Measurements from ENCODE around the gene STEAP4. TPM values are rescaled to one million over a fixed set of nuclear protein-coding genes. Genes with fewer than 3 reads are reported as not detected.

STEAP4 gene
- total RNA-seq, 1 experiment from 2014 or later: not detected

GRCh38 chr7:88314061-88314491, 7.4 kb upstream of the STEAP4 start:
- WGBS (ENCODE audit: extremely low coverage, insufficient read length, low lambda C conversion rate): no CpG with 5 or more reads among the region's 4 CpGs
- Histone ChIP-seq H3K23ac (ENCODE audit: insufficient read length, low read depth, low read length) (no peak overlapping the region), H2BK5ac (ENCODE audit: insufficient read length, low read length) (no peak overlapping the region), H3K4ac (ENCODE audit: low read depth, low read length) (no peak overlapping the region), H4K20me1 (ENCODE audit: control insufficient read depth, insufficient read depth, insufficient read length) (no peaks in the 10 kb centered on the region), H4K5ac (ENCODE audit: insufficient read length, low read depth, low read length) (no peak overlapping the region), H3K4me1 (ENCODE audit: insufficient read depth, low read length) (no peaks in the 10 kb centered on the region), H2AK5ac (ENCODE audit: insufficient read length, low read length) (no peak overlapping the region), H3K27ac (ENCODE audit: insufficient read length, low read depth, low read length) (no peak overlapping the region), H2AFZ (ENCODE audit: low read length) (no peak overlapping the region), H2BK120ac (ENCODE audit: low read depth, low read length, poor library complexity, severe bottlenecking) (no peak overlapping the region), H3K9me3 (ENCODE audit: control insufficient read depth, low read depth, low read length) (no peaks in the 10 kb centered on the region), H2BK20ac (ENCODE audit: low read depth, low read length, poor library complexity, severe bottlenecking) (no peak overlapping the region), H3K18ac (ENCODE audit: insufficient read length, low read depth, low read length) (no peak overlapping the region), H3K56ac (ENCODE audit: insufficient read length, low read depth, low read length) (no peak overlapping the region), H3K14ac (ENCODE audit: insufficient read depth, low read length) (no peak overlapping the region), H3K23me2 (ENCODE audit: insufficient read length, low read depth, low read length, poor library complexity, severe bottlenecking) (no peaks in the 10 kb centered on the region), H2BK15ac (ENCODE audit: low read depth, low read length) (no peak overlapping the region), H3K4me2 (ENCODE audit: insufficient read depth, insufficient read length, low read length) (no peak overlapping the region), H3T11ph (ENCODE audit: low read length) (no peak overlapping the region), H3K27me3 (ENCODE audit: insufficient read depth, low read length) (no peaks in the 10 kb centered on the region), H3K9ac (ENCODE audit: extremely low read depth, insufficient read length, low read length) (no peak overlapping the region), H4K91ac (ENCODE audit: insufficient read length, low read depth, low read length) (no peak overlapping the region), H2BK12ac (ENCODE audit: insufficient read length, low read depth, low read length) (no peak overlapping the region), H3K79me2 (ENCODE audit: insufficient read depth, low read length) (no peaks in the 10 kb centered on the region), H3K79me1 (ENCODE audit: insufficient read depth, low read depth, low read length, poor library complexity, severe bottlenecking) (no peaks in the 10 kb centered on the region), H4K8ac (replicated peaks; ENCODE audit: insufficient read length, low read depth, low read length) (no peak overlapping the region)
- Mint-ChIP-seq H3K4me1 (no peaks in the 10 kb centered on the region), H3K36me3 (ENCODE audit: insufficient read depth in 1 of 3, low read depth in 3 of 3) (no peaks in the 10 kb centered on the region), H3K27ac (no peak overlapping the region), H3K4me3 (no peak overlapping the region), H3K9me3 (no peaks in the 10 kb centered on the region), H3K27me3 (ENCODE audit: low read depth) (no peaks in the 10 kb centered on the region)
- DNase-seq: no peak
- TF ChIP-seq CTCF (conservative IDR thresholded peaks at IDR 0.05): no peak
